Spleen (tissue), 7 donors: ENCODE results near the gene SNX19.

Experiments
- POLR2A ChIP-seq, 3 donors: fragments of 450-650 bp; IDR thresholded peaks; one replicate each; pipeline ENCODE4 v1.5.1; 2017; ENCODE audit warnings: antibody characterized with exemption in 3 of 3, mild to moderate bottlenecking in 1 of 3
- POLR2AphosphoS5 ChIP-seq, 3 donors: sonication (generic); formaldehyde crosslinking; IDR thresholded peaks; one replicate each; pipeline ENCODE4 v1.5.1; 2017; ENCODE audit warnings: antibody characterized with exemption in 3 of 3
- TF ChIP-seq, protein P1 (sequence below), 11 experiments: fragments of 200-600 bp in 7 of 11; fragments of 450-650 bp in 4 of 11; sonication (generic) in 4 of 11; IDR thresholded peaks in 8 of 11; conservative IDR thresholded peaks in 3 of 11; 1 replicate in 7 of 11; 2 replicates in 4 of 11; pipeline versions ENCODE4 v1.4.0 to v1.8.0; 2016 to 2021; ENCODE audit warnings: antibody characterized with exemption in 11 of 11, inconsistent platforms in 4 of 11, mild to moderate bottlenecking in 1 of 11
- donor health status: DM: no; HTN: no; CAD: no; lungs with moderate emphysema.
- donor health status: DM: no; HTN: no; CAD: no.
- donor health status: DM: no; HTN: no; CAD: no.

GRCh38 chr11:130911306-130911705, 5.0 kb downstream of the SNX19 start:
- TF ChIP-seq, protein P1, sequence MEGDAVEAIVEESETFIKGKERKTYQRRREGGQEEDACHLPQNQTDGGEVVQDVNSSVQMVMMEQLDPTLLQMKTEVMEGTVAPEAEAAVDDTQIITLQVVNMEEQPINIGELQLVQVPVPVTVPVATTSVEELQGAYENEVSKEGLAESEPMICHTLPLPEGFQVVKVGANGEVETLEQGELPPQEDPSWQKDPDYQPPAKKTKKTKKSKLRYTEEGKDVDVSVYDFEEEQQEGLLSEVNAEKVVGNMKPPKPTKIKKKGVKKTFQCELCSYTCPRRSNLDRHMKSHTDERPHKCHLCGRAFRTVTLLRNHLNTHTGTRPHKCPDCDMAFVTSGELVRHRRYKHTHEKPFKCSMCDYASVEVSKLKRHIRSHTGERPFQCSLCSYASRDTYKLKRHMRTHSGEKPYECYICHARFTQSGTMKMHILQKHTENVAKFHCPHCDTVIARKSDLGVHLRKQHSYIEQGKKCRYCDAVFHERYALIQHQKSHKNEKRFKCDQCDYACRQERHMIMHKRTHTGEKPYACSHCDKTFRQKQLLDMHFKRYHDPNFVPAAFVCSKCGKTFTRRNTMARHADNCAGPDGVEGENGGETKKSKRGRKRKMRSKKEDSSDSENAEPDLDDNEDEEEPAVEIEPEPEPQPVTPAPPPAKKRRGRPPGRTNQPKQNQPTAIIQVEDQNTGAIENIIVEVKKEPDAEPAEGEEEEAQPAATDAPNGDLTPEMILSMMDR (IDR thresholded peaks at IDR 0.05 in 8 of 11, conservative IDR thresholded peaks at IDR 0.05 in 3 of 11), result no peak
- TF ChIP-seq POLR2A (IDR thresholded peaks at IDR 0.05) (no peak), POLR2AphosphoS5 (IDR thresholded peaks at IDR 0.05) (no peak)
